ENCODE results near the gene NPC2.

Gene NPC2

DNA sequence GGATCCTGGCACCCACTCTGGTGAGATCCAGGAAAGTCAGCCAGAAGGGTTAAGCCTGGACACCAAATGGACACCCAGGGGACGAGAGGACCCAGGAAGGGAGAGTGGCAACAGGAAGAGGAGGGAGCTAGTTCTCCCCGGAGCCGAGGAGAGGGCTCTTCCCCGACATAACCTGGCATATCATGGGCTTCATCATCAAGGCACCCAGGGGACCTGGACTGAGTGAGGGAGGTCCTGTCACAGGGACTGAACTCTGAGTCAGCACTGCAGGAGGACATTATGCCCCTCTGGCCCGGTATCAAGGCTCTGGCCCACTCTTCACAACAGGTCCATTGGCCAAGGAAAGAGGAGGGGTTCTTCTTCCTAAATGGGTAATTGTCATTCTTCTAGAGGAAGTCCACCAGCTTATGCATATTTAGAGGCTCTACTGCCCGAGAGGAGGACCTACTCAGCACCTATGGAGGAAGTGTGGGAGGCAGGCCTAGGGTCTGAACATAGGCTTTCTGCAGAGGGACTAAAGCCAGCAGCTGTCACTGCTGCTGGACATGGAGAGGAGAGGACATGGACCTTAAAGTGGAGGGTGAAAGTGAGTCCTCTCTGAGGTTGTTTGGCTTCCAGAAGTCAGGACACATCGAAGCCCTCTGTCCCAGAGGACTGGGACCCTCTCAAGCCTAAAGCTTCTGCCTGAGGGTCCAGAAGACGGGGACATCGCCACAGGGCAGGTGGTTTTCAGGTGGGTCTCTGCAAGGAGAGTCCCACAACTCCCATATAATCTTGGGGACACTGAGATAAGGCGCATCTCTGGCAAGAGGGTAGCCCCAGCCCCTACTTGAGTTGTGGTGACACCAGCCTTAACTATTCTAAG, 19.1 kb upstream of the NPC2 start:
- H3K4me3 ChIP-seq (replicated peaks; ENCODE audit: low read depth, low read length) = no peak overlapping the region
- TF ChIP-seq, protein P1, sequence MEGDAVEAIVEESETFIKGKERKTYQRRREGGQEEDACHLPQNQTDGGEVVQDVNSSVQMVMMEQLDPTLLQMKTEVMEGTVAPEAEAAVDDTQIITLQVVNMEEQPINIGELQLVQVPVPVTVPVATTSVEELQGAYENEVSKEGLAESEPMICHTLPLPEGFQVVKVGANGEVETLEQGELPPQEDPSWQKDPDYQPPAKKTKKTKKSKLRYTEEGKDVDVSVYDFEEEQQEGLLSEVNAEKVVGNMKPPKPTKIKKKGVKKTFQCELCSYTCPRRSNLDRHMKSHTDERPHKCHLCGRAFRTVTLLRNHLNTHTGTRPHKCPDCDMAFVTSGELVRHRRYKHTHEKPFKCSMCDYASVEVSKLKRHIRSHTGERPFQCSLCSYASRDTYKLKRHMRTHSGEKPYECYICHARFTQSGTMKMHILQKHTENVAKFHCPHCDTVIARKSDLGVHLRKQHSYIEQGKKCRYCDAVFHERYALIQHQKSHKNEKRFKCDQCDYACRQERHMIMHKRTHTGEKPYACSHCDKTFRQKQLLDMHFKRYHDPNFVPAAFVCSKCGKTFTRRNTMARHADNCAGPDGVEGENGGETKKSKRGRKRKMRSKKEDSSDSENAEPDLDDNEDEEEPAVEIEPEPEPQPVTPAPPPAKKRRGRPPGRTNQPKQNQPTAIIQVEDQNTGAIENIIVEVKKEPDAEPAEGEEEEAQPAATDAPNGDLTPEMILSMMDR (IDR thresholded peaks at IDR 0.05; ENCODE audit: low read length, missing control alignments) = no peak
- DNase-seq (ENCODE audit: low read depth) = no peak

DNA sequence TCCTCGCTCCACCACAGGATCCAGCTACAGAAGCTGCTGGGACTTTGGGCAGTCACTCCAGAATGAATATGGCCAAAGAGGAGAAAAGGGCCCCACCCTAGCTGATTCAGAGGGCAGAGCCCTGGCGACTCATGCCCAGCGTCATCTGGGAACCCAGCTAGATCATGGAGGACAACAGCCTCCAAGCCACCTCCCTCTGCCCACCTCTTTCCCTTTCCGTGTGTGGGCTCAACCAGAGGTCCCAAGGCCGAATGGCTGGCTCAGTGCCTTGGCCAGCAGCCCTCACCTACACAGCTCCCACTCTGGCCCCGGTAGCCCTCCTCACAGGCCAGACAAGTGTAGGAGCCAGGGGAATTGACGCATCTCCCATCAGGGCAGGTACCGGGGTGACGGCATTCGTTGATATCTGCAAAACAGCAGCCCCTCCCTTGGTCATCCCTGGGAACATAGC, 17.9 kb upstream of the NPC2 start:
- TF ChIP-seq, protein P1 (IDR thresholded peaks at IDR 0.05; ENCODE audit: low read length, missing control alignments) = no peak
- H3K4me3 ChIP-seq (replicated peaks; ENCODE audit: low read depth, low read length) = no peak overlapping the region
- DNase-seq (ENCODE audit: low read depth) = peak; percentile 48

DNA sequence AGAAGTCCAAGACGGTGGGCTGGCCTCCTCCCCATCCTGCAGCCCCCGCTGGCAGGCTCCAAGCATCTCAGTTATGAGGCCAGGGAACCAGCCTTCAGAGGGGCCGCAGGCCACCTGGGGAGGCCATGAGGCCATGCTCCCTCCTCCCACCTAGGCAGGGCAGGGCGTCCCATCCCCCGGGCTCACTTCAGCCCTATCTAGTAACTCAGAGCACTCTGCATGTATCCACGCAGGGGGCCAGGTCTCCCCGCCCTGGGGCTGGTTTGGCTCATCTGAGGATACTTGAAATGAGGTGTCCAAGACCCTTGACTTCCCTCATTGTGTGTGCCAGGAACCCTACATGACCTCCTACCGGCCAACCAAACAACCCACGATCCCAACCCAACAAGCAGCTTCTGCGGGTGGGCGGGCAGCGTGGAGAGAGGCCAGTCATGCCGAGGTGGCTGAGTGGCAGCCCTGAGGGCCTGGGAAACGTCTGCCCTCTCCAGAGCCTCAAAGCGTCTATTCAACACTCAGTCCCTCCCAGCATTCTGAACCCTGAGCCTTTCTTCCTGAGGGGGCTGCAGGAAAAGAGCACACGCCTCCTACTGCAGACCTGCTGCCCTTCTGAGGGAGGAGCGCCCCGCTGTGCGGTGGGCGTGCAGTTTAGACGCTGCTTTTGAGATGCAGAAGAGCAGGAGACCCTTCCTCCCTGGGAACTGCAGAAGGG, 17.3 kb upstream of the NPC2 start:
- TF ChIP-seq, protein P1 (IDR thresholded peaks at IDR 0.05; ENCODE audit: low read length, missing control alignments) = no peak
- DNase-seq (ENCODE audit: low read depth) = peak; percentile 27
- no peak overlapping the region for H3K4me3 ChIP-seq (replicated peaks; ENCODE audit: low read depth, low read length)

DNA sequence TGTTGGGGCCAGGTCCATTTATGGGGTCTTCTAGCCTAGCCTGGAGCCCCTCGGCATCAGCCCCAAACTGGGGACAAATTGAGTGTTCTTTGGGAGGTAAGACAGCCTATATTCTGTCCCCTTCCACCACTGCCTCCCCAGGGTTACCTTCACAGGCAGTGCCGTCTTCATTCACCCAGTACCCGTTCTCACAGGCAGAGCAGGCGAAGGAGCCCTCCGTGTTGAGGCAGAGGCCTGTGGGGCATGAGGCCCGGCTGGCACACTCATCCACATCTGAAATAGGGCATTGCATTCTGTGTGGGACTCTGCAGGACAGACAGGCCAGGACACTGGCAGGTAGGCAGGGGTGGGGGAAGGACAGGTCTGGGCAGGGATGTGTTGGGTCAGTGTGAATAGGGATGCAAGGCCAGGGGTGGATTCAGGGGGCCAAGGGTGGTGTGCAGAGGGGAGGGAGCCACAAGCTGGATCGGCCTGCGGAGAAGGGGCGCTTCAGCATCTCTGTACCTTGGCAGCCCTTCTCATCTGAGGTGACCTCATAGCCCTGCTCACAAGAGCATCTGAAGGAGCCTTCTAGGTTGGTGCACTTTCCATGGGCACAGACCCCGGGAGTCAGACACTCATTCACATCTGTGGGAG, 16.6 kb upstream of the NPC2 start:
- DNase-seq (ENCODE audit: low read depth) = no peak

DNA sequence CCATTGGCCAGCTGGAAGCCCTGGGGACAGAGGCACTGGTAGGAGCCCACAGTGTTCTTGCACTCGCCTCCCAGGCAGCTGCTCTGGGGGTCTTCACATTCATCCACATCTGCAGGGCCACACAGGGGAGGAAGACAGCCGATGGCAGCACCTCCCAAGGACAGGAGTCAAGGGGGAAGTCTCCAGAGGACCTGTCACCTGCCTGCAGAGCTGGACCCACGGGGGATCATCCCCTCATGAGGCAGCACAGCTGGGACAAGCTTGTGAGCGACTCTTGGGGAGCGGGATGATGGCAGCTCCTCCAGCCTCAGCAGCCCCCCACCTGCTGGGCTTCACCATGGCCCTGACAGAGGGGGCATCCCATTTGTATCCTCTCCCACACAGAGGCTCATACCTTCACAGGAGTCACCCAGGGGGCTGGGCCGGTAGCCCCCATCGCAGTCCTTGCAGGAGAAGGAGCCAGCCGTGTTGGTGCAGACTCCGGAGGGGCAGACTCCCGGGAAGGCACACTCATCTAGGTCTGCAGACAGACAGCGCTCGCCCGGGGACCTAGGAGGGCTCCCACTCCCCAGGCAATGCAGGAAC, 15.8 kb upstream of the NPC2 start:
- no peak overlapping the region for H3K4me3 ChIP-seq (replicated peaks; ENCODE audit: low read depth, low read length)
- TF ChIP-seq, protein P1 (IDR thresholded peaks at IDR 0.05; ENCODE audit: low read length, missing control alignments) = no peak
- no peak for DNase-seq (ENCODE audit: low read depth)

More for the DNA sequence above, 16.6 kb upstream of the NPC2 start:
- H3K4me3 ChIP-seq (replicated peaks; ENCODE audit: low read depth, low read length) = no peak overlapping the region
- TF ChIP-seq, protein P1 (IDR thresholded peaks at IDR 0.05; ENCODE audit: low read length, missing control alignments) = no peak

DNA sequence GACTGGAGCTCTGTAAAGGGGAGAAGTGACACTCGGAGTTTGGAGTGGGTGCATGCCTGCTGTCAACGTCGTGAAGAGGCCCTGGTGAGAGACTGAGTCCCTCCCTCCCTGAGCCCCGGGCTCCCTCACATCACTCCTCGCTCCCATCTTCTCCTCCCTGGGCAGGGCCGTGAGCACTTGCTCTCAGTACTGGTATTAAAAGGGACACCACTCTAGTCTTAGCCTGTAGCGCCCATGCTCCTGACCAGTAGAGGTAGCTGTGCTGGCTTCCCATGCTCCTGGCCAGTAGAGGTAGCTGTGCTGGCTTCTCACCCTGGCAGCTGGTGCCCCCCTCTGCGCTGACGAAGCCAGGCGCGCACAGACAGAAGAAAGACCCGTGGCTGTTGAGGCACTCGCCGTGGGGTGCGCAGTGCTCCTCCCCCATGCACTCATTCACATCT, 15.2 kb upstream of the NPC2 start:
- TF ChIP-seq, protein P1 (IDR thresholded peaks at IDR 0.05; ENCODE audit: low read length, missing control alignments) = peak; percentile 49
- DNase-seq (ENCODE audit: low read depth) = peak; percentile 20
- no peak overlapping the region for H3K4me3 ChIP-seq (replicated peaks; ENCODE audit: low read depth, low read length)

All from fibroblast of pulmonary artery (primary cell).